ENCODE measurements around the gene CFAP65. TPM values are rescaled to one million over a fixed set of nuclear protein-coding genes. Genes with fewer than 3 reads are reported as not detected.

The CFAP65 gene
- total RNA-seq, 6 donors from 2014 or later: 0.26 to 18.7 (median 10.7) TPM

DNA sequence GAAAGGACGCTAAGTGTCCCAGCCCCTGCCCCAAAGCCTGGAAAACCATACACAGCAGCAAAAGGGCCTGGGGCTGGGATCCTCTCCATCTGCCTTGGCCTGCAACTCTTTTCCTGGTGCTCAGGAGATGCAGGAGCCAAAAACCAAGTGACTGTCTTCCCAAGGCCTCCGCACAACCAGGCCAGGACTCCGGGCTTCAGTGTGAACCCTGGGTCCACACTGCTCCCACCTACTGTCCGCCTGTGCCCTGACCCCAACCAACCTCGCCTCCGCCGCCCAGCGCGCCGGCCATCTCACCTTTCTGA lies 57.4 kb downstream of the CFAP65 start:
- H3K4me1 ChIP-seq: peaks cover 41 to 53% (median 46%) of the 10 kb centered on the region in 4 donors
- H3K36me3 ChIP-seq: no peaks in the 10 kb centered on the region
- DNase-seq (no peak), ATAC-seq (ENCODE audit: low FRiP score in 2 of 2) (no peak)
- TF ChIP-seq EP300 (IDR thresholded peaks at IDR 0.05) (no peak), POLR2A (IDR thresholded peaks at IDR 0.05) (no peak), POLR2AphosphoS5 (IDR thresholded peaks at IDR 0.05) (no peak)
- TF ChIP-seq, protein P1, sequence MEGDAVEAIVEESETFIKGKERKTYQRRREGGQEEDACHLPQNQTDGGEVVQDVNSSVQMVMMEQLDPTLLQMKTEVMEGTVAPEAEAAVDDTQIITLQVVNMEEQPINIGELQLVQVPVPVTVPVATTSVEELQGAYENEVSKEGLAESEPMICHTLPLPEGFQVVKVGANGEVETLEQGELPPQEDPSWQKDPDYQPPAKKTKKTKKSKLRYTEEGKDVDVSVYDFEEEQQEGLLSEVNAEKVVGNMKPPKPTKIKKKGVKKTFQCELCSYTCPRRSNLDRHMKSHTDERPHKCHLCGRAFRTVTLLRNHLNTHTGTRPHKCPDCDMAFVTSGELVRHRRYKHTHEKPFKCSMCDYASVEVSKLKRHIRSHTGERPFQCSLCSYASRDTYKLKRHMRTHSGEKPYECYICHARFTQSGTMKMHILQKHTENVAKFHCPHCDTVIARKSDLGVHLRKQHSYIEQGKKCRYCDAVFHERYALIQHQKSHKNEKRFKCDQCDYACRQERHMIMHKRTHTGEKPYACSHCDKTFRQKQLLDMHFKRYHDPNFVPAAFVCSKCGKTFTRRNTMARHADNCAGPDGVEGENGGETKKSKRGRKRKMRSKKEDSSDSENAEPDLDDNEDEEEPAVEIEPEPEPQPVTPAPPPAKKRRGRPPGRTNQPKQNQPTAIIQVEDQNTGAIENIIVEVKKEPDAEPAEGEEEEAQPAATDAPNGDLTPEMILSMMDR (IDR thresholded peaks at IDR 0.05): no peak
- H3K27me3 ChIP-seq: peaks cover 3 to 92% (median 58%) of the 10 kb centered on the region in 4 donors
- H3K9me3 ChIP-seq: no peaks in the 10 kb centered on the region
- H3K27ac ChIP-seq: no peak overlapping the region
- 7 to 10% methylated on average over 7 to 10 of the region's 10 CpGs for WGBS, 2 donors
- peak overlapping the region in 1 of 4 donors; percentile 22 for H3K4me3 ChIP-seq

DNA sequence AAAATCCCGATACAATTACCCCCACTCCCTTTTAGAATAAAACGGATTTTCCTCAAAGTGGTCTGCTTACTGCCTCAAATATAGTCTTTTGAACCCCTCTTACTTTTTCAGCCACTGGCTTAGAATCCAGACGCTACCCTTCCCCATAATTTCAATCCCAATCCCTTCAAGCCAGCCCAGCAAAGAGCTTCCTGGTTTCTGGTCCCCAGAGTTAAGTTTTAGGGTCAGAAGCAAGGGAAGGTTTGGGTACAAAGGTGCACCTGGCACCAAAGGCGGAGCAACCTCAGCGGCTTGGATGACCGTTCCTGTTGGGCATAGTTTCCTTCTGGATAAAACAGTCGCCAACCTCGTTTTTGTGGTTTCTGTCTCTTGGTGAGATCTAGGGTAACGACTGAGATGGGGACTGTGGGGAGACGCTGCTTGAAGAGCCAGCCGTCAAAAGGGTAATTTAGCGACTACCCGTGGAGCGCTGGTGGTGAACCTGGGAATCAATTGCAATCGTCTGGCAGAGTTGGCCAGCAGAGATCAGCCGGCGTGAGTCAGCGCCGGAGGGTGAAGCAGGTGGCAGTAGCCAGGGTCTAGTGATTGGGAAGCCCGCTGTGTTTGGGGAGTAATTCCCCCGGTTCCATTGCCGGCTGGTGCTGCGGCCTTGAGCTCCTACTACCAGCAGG lies 57.9 kb downstream of the CFAP65 start:
- TF ChIP-seq, protein P1 (IDR thresholded peaks at IDR 0.05): no peak
- TF ChIP-seq POLR2AphosphoS5 (IDR thresholded peaks at IDR 0.05) (no peak), EP300 (IDR thresholded peaks at IDR 0.05) (no peak), POLR2A (IDR thresholded peaks at IDR 0.05) (no peak)
- DNase-seq (no peak), ATAC-seq (ENCODE audit: low FRiP score in 2 of 2) (no peak)
- no peak overlapping the region for H3K27ac ChIP-seq
- H3K4me1 ChIP-seq: peaks cover 41 to 53% (median 46%) of the 10 kb centered on the region in 4 donors
- no peaks in the 10 kb centered on the region for H3K36me3 ChIP-seq
- H3K27me3 ChIP-seq: peaks cover 3 to 90% (median 56%) of the 10 kb centered on the region in 4 donors
- no peaks in the 10 kb centered on the region for H3K9me3 ChIP-seq
- 15 to 19% methylated on average over 19 to 23 of the region's 23 CpGs for WGBS, 2 donors
- H3K4me3 ChIP-seq: no peak overlapping the region

DNA sequence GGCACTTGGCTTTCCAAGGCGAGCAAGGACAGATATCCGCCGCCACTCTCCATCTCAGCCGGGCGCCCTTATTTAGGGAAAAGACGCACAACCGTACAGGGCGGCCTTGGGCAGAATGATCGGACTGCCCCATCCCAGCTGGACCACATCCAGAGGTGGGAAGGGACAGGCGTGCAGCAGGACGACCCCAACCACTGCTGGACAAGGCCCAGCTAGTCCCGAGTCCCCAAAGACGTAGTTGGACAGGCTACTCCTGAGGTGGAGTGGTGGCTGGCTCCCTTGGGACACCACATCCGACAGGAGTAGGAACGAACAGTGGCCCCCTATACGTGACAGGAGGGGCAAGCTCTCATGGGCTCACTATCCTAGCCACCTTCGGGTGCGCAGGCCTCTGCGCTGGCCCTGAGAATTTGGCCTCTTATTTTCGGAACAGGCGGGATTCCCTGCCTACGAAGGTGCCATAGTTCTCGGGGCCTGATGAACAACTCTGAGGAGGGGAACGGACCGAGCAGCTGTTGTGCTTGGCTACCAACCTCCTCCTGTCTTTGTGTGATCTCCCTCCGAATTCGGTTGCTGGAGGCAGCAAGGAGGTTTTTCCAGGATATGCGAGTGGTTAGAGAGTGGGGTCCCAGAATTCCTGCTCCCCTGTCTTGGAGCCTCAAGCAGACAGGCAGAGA lies 58.6 kb downstream of the CFAP65 start:
- H3K4me1 ChIP-seq: peaks cover 41 to 53% (median 46%) of the 10 kb centered on the region in 4 donors
- TF ChIP-seq, protein P1 (IDR thresholded peaks at IDR 0.05): no peak
- no peak for TF ChIP-seq EP300 (IDR thresholded peaks at IDR 0.05)
- TF ChIP-seq POLR2A (IDR thresholded peaks at IDR 0.05): no peak
- no peak for TF ChIP-seq POLR2AphosphoS5 (IDR thresholded peaks at IDR 0.05)
- WGBS, 2 donors: 5 to 6% methylated on average over 8 to 21 of the region's 28 CpGs
- DNase-seq (no peak), ATAC-seq (ENCODE audit: low FRiP score in 2 of 2) (no peak)
- H3K27me3 ChIP-seq: peaks cover 3 to 85% (median 53%) of the 10 kb centered on the region in 4 donors
- no peaks in the 10 kb centered on the region for H3K9me3 ChIP-seq
- no peaks in the 10 kb centered on the region for H3K36me3 ChIP-seq
- H3K27ac ChIP-seq: no peak overlapping the region
- no peak overlapping the region for H3K4me3 ChIP-seq

- H3K4me3 ChIP-seq: peak overlapping the region in 3 of 4 donors; percentile 9 to 28 (median 15)
- no peaks in the 10 kb centered on the region for H3K36me3 ChIP-seq
- ATAC-seq (ENCODE audit: low FRiP score in 2 of 2) (peak in 1 of 2 donors; percentile 16), DNase-seq (peak in 1 of 2 donors; percentile 89)
- WGBS, 2 donors: 2 to 4% methylated on average over 21 to 65 of the region's 69 CpGs
- peaks cover 41 to 53% (median 46%) of the 10 kb centered on the region in 4 donors for H3K4me1 ChIP-seq
- no peak overlapping the region for H3K27ac ChIP-seq
- H3K27me3 ChIP-seq: peaks cover 3 to 82% (median 53%) of the 10 kb centered on the region in 4 donors
- no peaks in the 10 kb centered on the region for H3K9me3 ChIP-seq
- TF ChIP-seq POLR2AphosphoS5 (IDR thresholded peaks at IDR 0.05): no peak
- TF ChIP-seq EP300 (IDR thresholded peaks at IDR 0.05): no peak
- TF ChIP-seq, protein P1 (IDR thresholded peaks at IDR 0.05): no peak
- no peak for TF ChIP-seq POLR2A (IDR thresholded peaks at IDR 0.05)
Measured at GRCh38 chr2:218981881-218982585, 59.3 kb downstream of the CFAP65 start.

All from upper lobe of left lung (tissue), 6 donors.